H1 (cell line): ENCODE data around the gene AMPD3. TPM values are rescaled to one million over a fixed set of nuclear protein-coding genes. Genes with fewer than 3 reads are reported as not detected.

Experiments
- GTF2F1 ChIP-seq: IDR thresholded peaks from 2 replicates; pipeline ENCODE4 v1.6.1; 2012; ENCODE audit warnings: low read depth, low read length, improper control_type of control experiment, borderline replicate concordance
- RFX5 ChIP-seq: IDR thresholded peaks from 2 replicates; pipeline ENCODE4 v1.6.1; 2011; ENCODE audit warnings: low read depth, low read length, improper control_type of control experiment, borderline replicate concordance
- polyA plus RNA-seq, 7 experiments: library from polyadenylated mRNA; depleted of rRNA in 3 of 7; stranded (reverse) in 5 of 7; unstranded in 2 of 7; fragments of >200 nt in 5 of 7; fragments of 200-250 nt in 2 of 7; gene quantifications; 1 replicate in 5 of 7; 2 replicates in 1 of 7; 4 replicates in 1 of 7; pipeline versions ENCODE4 v1.2.1 to v1.2.3, GENCODE V29; 2011 to 2013; ENCODE audit warnings: missing spikeins in 2 of 7, mixed read lengths in 2 of 7
- total RNA-seq: library from RNA; stranded (reverse); fragmentation: NEBNext Ultra II Directional; extraction: Animal tissue kit (Norgen Biotek cat#: 25700); gene quantifications from 2 replicates; pipeline ENCODE4 v1.2.1, GENCODE V29; 2021
- TF ChIP-seq, protein P1 (sequence below): fragments of 300-600 bp; sonication (generic); IDR thresholded peaks from 2 replicates; pipeline ENCODE4 v1.7.1; 2012; ENCODE audit warnings: low read length, moderate library complexity, mild to moderate bottlenecking, inconsistent platforms; ENCODE audit not compliant: insufficient replicate concordance

AMPD3 gene
- total and polyA plus RNA-seq, 2 of the 8 experiments (the other 6 are each of a cell fraction or from before 2014, with no cell fraction given) = 4.0 to 6.3 TPM

DNA sequence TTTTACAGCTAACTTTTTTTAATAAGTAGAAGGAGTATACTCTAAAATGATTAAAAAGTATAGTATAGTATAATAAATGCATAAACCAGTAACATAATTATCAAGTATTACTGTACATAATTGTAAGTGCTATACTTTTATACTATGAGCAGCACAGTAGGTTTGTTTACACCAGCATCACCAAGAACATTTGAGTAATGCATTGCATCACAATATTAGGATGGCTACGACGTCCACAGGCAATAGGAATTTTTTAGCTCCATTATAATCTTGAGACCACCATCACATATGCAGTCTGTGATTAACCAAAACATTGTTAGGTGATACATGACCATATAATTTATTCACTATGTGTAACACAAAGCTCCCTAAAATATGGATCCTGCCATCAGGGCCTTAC is 65.5 kb downstream of the AMPD3 start (continued):
- TF ChIP-seq, protein P1, sequence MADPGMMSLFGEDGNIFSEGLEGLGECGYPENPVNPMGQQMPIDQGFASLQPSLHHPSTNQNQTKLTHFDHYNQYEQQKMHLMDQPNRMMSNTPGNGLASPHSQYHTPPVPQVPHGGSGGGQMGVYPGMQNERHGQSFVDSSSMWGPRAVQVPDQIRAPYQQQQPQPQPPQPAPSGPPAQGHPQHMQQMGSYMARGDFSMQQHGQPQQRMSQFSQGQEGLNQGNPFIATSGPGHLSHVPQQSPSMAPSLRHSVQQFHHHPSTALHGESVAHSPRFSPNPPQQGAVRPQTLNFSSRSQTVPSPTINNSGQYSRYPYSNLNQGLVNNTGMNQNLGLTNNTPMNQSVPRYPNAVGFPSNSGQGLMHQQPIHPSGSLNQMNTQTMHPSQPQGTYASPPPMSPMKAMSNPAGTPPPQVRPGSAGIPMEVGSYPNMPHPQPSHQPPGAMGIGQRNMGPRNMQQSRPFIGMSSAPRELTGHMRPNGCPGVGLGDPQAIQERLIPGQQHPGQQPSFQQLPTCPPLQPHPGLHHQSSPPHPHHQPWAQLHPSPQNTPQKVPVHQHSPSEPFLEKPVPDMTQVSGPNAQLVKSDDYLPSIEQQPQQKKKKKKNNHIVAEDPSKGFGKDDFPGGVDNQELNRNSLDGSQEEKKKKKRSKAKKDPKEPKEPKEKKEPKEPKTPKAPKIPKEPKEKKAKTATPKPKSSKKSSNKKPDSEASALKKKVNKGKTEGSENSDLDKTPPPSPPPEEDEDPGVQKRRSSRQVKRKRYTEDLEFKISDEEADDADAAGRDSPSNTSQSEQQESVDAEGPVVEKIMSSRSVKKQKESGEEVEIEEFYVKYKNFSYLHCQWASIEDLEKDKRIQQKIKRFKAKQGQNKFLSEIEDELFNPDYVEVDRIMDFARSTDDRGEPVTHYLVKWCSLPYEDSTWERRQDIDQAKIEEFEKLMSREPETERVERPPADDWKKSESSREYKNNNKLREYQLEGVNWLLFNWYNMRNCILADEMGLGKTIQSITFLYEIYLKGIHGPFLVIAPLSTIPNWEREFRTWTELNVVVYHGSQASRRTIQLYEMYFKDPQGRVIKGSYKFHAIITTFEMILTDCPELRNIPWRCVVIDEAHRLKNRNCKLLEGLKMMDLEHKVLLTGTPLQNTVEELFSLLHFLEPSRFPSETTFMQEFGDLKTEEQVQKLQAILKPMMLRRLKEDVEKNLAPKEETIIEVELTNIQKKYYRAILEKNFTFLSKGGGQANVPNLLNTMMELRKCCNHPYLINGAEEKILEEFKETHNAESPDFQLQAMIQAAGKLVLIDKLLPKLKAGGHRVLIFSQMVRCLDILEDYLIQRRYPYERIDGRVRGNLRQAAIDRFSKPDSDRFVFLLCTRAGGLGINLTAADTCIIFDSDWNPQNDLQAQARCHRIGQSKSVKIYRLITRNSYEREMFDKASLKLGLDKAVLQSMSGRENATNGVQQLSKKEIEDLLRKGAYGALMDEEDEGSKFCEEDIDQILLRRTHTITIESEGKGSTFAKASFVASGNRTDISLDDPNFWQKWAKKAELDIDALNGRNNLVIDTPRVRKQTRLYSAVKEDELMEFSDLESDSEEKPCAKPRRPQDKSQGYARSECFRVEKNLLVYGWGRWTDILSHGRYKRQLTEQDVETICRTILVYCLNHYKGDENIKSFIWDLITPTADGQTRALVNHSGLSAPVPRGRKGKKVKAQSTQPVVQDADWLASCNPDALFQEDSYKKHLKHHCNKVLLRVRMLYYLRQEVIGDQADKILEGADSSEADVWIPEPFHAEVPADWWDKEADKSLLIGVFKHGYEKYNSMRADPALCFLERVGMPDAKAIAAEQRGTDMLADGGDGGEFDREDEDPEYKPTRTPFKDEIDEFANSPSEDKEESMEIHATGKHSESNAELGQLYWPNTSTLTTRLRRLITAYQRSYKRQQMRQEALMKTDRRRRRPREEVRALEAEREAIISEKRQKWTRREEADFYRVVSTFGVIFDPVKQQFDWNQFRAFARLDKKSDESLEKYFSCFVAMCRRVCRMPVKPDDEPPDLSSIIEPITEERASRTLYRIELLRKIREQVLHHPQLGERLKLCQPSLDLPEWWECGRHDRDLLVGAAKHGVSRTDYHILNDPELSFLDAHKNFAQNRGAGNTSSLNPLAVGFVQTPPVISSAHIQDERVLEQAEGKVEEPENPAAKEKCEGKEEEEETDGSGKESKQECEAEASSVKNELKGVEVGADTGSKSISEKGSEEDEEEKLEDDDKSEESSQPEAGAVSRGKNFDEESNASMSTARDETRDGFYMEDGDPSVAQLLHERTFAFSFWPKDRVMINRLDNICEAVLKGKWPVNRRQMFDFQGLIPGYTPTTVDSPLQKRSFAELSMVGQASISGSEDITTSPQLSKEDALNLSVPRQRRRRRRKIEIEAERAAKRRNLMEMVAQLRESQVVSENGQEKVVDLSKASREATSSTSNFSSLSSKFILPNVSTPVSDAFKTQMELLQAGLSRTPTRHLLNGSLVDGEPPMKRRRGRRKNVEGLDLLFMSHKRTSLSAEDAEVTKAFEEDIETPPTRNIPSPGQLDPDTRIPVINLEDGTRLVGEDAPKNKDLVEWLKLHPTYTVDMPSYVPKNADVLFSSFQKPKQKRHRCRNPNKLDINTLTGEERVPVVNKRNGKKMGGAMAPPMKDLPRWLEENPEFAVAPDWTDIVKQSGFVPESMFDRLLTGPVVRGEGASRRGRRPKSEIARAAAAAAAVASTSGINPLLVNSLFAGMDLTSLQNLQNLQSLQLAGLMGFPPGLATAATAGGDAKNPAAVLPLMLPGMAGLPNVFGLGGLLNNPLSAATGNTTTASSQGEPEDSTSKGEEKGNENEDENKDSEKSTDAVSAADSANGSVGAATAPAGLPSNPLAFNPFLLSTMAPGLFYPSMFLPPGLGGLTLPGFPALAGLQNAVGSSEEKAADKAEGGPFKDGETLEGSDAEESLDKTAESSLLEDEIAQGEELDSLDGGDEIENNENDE = no peak
- no peak for TF ChIP-seq RFX5
- TF ChIP-seq GTF2F1 = no peak
- TF ChIP-seq, all 59 proteins: peak for 0
